ENCODE measurements around the gene TSPAN6.

The TSPAN6 gene

GRCh38 chrX:100648458-100649417 is 12.1 kb upstream of the TSPAN6 start:
- DNase-seq (ENCODE audit: insufficient read length, low spot score) (no peak), FAIRE-seq (no peak)

- DNase-seq (ENCODE audit: insufficient read length, low spot score) (no peak), FAIRE-seq (no peak)
Measured at GRCh38 chrX:100647739-100648138, 11.1 kb upstream of the TSPAN6 start.

GRCh38 chrX:100647095-100647494 is 10.5 kb upstream of the TSPAN6 start:
- DNase-seq (ENCODE audit: insufficient read length, low spot score) (no peak), FAIRE-seq (no peak)

DNA sequence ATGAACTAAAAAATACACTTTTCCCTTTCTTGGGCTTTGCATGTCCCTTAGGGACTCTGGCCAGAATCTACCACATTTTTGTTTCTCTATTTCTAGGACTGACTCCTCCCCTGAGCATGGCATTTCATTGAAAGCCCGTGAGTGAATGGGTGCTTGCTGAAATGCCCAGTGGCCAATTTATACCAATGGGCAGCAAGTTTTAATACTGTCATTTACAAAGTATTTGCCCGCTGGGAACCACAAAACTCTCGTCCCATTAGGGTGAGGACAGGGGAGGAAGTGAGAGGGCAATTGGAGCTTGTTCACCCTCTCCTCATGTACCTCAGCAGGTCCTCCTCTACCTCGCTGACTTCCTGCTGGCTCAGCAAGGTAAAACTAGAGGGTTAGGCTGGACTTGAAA is 8.5 kb upstream of the TSPAN6 start:
- FAIRE-seq = no peak
- DNase-seq (ENCODE audit: insufficient read length, low spot score) = no peak

DNA sequence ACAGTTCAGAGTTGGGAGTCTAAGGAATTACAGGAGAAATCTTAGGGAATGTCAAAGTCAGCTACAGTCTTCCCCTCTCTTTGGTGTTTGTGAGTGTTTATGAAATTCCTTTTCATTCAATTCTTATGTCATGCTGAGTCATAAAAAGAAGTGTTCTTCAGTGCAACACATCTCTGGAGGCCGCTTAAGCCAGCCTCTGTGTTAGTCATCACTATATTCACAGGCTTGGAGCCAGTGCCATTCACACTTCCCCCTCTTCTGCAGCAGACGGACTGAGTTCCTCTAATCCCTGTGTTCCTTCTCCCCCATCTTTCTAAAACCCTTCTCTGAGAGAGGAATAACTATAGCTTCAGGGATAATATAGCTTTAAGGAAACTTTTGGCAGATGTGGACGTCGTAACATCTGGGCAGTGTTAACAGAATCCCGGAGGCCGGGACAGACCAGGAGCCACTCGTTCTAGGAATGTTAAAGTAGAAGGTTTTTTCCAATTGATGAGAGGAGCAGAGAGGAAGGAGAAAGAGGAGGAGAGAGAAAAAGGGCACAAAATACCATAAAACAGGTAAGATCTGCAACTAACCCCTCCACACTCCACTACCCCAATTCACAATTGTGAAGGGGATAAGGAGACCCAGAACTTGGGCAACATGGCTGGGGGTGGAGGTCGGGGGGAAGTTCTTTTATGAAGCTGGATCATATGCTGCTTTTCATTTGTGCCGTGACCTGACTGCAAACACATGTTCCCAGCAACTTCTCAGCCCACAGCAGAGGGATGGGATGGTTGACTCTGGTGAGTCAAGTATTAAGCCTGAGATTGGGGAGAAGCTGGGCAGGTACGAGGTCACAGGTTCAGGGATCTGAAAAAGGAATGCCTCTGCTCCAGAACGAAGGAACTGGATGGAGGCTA is 7.6 kb upstream of the TSPAN6 start, which contains the start of gene SRPX2:
TSS of gene SRPX2 (plus strand) at position 244 of the 905 bp plus-strand sequence. CDS start 2,124 bp downstream, outside the sequence.
- no peak for DNase-seq (ENCODE audit: insufficient read length, low spot score)
- FAIRE-seq = no peak

GRCh38 chrX:100643212-100643611 is 6.6 kb upstream of the TSPAN6 start:
- DNase-seq (ENCODE audit: insufficient read length, low spot score) (no peak), FAIRE-seq (no peak)

- no peak for FAIRE-seq
Measured at GRCh38 chrX:100642290-100642689, 5.7 kb upstream of the TSPAN6 start.

GRCh38 chrX:100635989-100636320 is 651 bp downstream of the TSPAN6 start:
- no peak for DNase-seq (ENCODE audit: insufficient read length, low spot score)
- FAIRE-seq = no peak

More at GRCh38 chrX:100642290-100642689, 5.7 kb upstream of the TSPAN6 start:
- no peak for DNase-seq (ENCODE audit: insufficient read length, low spot score)

- FAIRE-seq = no peak
Measured at GRCh38 chrX:100635040-100635439, 1.6 kb downstream of the TSPAN6 start.

DNA sequence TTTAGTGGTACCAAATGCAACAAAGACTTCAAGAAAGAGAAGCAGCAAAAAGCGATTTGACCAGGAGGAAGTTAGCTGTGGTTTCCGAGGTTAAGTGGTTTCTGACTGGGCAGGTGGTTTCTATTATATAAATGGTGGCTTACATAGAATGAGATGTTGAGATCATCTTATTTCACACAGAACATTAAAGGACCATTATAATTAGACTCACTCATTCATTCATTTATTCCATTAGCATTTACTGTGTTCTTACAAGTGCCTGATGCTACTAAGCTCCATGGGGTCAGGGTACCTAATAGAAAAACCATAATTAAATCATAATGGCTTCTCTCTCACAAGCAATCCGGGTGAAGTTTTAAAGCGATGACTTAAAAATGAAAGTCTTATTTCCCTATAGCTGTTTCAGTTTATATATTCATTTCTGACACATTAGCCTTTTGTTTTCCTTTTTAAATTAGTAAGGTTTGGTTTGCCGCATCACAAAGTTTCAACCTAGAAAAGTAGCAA is 10.6 kb downstream of the TSPAN6 start:
- FAIRE-seq (peak; percentile 49), DNase-seq (ENCODE audit: insufficient read length, low spot score) (peak; percentile 4)

More at GRCh38 chrX:100635040-100635439, 1.6 kb downstream of the TSPAN6 start:
- DNase-seq (ENCODE audit: insufficient read length, low spot score) = no peak

DNA sequence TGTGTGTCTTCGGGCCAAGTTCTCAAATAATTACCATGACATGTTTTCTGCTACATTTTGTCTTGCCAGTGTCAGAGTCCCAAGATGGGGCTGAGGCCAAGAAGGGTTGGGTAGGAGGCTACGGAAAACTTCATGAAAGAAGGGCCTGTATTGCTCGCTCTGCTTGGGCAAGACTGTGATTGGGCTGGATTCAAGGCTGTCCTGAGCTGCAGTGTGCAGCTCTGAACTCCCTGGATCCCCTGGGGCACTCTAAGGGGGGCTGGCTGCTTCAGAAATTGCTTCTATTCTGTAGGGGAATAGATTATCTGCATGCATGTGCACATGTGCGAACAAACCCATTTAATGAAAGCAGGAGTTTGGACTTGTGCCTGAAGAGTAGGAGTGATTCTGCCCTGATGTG is 13.6 kb downstream of the TSPAN6 start:
- FAIRE-seq (no peak), DNase-seq (ENCODE audit: insufficient read length, low spot score) (no peak)

- FAIRE-seq (peak; percentile 87), DNase-seq (ENCODE audit: insufficient read length, low spot score) (no peak)
Measured at GRCh38 chrX:100615005-100615404, 21.6 kb downstream of the TSPAN6 start.

GRCh38 chrX:100611951-100612350 is 24.7 kb downstream of the TSPAN6 start:
- FAIRE-seq (no peak), DNase-seq (ENCODE audit: insufficient read length, low spot score) (no peak)

- DNase-seq (ENCODE audit: insufficient read length, low spot score) (no peak), FAIRE-seq (no peak)
Measured at GRCh38 chrX:100609591-100609990, 27.0 kb downstream of the TSPAN6 start.

- no peak for DNase-seq (ENCODE audit: insufficient read length, low spot score)
- peak; percentile 40 for FAIRE-seq
Measured at GRCh38 chrX:100606753-100607152, 29.9 kb downstream of the TSPAN6 start.

DNA sequence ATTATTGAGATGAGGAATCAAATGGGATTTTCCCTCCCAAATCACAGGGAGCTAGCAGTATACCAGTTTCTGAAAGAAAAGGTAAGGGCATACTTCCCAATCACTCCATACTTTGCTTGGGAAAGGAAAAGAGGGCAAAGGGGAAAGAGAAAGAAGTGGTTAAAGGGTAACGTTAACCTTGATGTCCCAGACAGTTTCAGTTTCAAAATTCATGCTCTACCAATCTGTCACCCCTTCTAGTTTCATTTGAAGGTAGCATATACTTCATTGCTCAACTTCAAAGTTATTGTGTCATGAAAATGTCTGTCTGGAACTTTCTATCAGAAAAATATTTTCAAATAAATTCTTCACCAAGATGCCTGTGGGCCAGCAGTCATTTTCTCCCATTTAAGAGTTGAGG is 35.8 kb downstream of the TSPAN6 start:
- FAIRE-seq (no peak), DNase-seq (ENCODE audit: insufficient read length, low spot score) (no peak)

- DNase-seq (ENCODE audit: insufficient read length, low spot score) (no peak), FAIRE-seq (no peak)
Measured at GRCh38 chrX:100600340-100600739, 36.3 kb downstream of the TSPAN6 start.

DNA sequence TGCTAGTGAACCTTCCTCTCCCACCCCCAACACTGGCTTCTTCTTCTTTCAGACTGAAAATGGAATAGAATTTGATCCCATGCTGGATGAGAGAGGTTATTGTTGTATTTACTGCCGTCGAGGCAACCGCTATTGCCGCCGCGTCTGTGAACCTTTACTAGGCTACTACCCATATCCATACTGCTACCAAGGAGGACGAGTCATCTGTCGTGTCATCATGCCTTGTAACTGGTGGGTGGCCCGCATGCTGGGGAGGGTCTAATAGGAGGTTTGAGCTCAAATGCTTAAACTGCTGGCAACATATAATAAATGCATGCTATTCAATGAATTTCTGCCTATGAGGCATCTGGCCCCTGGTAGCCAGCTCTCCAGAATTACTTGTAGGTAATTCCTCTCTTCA is 37.1 kb downstream of the TSPAN6 start:
- FAIRE-seq (no peak), DNase-seq (ENCODE audit: insufficient read length, low spot score) (no peak)

DNA sequence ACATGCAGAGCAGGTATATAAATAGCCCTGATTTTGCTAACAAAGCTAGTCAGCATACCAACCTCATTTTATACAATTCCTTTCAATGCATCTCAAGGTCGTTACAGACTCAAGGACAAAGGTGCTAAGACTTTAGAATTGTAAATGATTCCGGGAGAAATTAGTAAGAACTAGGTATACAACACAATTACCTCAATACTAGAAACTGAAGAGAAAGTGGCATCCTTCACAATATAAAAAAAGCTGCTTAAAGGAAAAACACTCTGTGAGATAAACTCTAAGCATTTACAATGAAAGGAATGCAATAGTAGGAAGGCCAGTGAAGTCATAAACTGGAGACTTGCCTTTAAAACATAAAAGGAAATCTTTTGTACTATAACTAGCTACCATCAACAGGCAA is 40.0 kb downstream of the TSPAN6 start:
- DNase-seq (ENCODE audit: insufficient read length, low spot score) = no peak
- FAIRE-seq = no peak

- FAIRE-seq = no peak
- DNase-seq (ENCODE audit: insufficient read length, low spot score) = no peak
Measured at GRCh38 chrX:100593581-100593980, 43.0 kb downstream of the TSPAN6 start.

GRCh38 chrX:100593126-100593525 is 43.5 kb downstream of the TSPAN6 start:
- FAIRE-seq (no peak), DNase-seq (ENCODE audit: insufficient read length, low spot score) (no peak)
